Endodermal cell (in vitro differentiated cells): ENCODE results near the gene TPCN2. TPM values are rescaled to one million over a fixed set of nuclear protein-coding genes. Genes with fewer than 3 reads are reported as not detected.

Experiments used
- DNase-seq: peaks from one replicate; pipeline ENCODE4 v3.0.0-alpha.2; 2017
- H3K27ac ChIP-seq: 2 replicates; pipeline ENCODE4 v1.5.1; 2013; ENCODE audit warnings: mild to moderate bottlenecking, low read depth, low read length, moderate library complexity
- H3K27me3 ChIP-seq: 2 replicates; pipeline ENCODE4 v1.6.1; 2013; ENCODE audit warnings: mild to moderate bottlenecking, low read length, moderate library complexity; ENCODE audit not compliant: insufficient read depth, control insufficient read depth, poor library complexity, severe bottlenecking
- H3K36me3 ChIP-seq: 2 replicates; pipeline ENCODE4 v1.7.0; 2013; ENCODE audit warnings: mild to moderate bottlenecking, low read length, moderate library complexity; ENCODE audit not compliant: control insufficient read depth, insufficient read depth
- H3K4me1 ChIP-seq: one replicate; pipeline ENCODE4 v1.7.0; 2013; ENCODE audit warnings: low read length; ENCODE audit not compliant: control insufficient read depth, insufficient read depth
- H3K4me3 ChIP-seq: 2 replicates; pipeline ENCODE4 v1.5.1; 2013; ENCODE audit warnings: mild to moderate bottlenecking, low read length, moderate library complexity
- H3K9ac ChIP-seq: 2 replicates; pipeline ENCODE4 v1.6.1; 2013; ENCODE audit warnings: mild to moderate bottlenecking, low read length, moderate library complexity; ENCODE audit not compliant: poor library complexity, severe bottlenecking; ENCODE audit errors: extremely low read depth
- H3K9me3 ChIP-seq: 2 replicates; pipeline ENCODE4 v1.6.1; 2013; ENCODE audit warnings: mild to moderate bottlenecking, low read length, moderate library complexity; ENCODE audit not compliant: control insufficient read depth
- H3K27ac Mint-ChIP-seq: 2 replicates; pipeline ENCODE4 v1.8.0; 2020; ENCODE audit warnings: mixed read lengths
- H3K27me3 Mint-ChIP-seq: 2 replicates; pipeline ENCODE4 v1.8.0; 2021; ENCODE audit warnings: mild to moderate bottlenecking, mixed read lengths; ENCODE audit not compliant: insufficient read depth
- H3K36me3 Mint-ChIP-seq: 2 replicates; pipeline ENCODE4 v1.8.0; 2020; ENCODE audit warnings: low read depth, mixed read lengths
- H3K4me1 Mint-ChIP-seq: 2 replicates; pipeline ENCODE4 v1.8.0; 2020; ENCODE audit warnings: mixed read lengths
- H3K4me3 Mint-ChIP-seq: 2 replicates; pipeline ENCODE4 v1.8.0; 2020; ENCODE audit warnings: mild to moderate bottlenecking, moderate library complexity, mixed read lengths
- H3K9me3 Mint-ChIP-seq: 2 replicates; pipeline ENCODE4 v1.8.0; 2020; ENCODE audit warnings: mild to moderate bottlenecking, mixed read lengths
- WGBS, 2 experiments: methylation state at CpG; one replicate each; pipeline versions ENCODE4 v1.1.5 to v1.1.7; 2013; ENCODE audit warnings: missing lambda C conversion rate in 2 of 2, mixed read lengths in 1 of 2; ENCODE audit not compliant: insufficient coverage in 1 of 2, insufficient read length in 1 of 2; 5-methylcytosine and 5-hydroxymethylcytosine counted together
- total RNA-seq, 2 donors: library from RNA; stranded (reverse); fragmentation: NEBNext Ultra II Directional in 1 of 2; extraction: Animal tissue kit (Norgen Biotek cat#: 25700) in 1 of 2; gene quantifications; 2 replicates in 1 of 2; 3 replicates in 1 of 2; pipeline ENCODE4 v1.2.1, GENCODE V29; 2021
- TF ChIP-seq, protein P1 (sequence below): fragments of 200-600 bp; sonication (generic); conservative IDR thresholded peaks from 2 replicates; pipeline ENCODE4 v1.5.0; 2021; ENCODE audit warnings: antibody characterized with exemption, mild to moderate bottlenecking

Gene TPCN2
- total RNA-seq, 2 donors from 2014 or later, result 20.7 to 27.9 TPM

GRCh38 chr11:69153661-69154060 is 104.9 kb downstream of the TPCN2 start:
- H3K27ac ChIP-seq, result no peak overlapping the region
- WGBS, 2 experiments, result 68 to 83% methylated on average over 2 to 7 of the region's 7 CpGs
- TF ChIP-seq, protein P1, sequence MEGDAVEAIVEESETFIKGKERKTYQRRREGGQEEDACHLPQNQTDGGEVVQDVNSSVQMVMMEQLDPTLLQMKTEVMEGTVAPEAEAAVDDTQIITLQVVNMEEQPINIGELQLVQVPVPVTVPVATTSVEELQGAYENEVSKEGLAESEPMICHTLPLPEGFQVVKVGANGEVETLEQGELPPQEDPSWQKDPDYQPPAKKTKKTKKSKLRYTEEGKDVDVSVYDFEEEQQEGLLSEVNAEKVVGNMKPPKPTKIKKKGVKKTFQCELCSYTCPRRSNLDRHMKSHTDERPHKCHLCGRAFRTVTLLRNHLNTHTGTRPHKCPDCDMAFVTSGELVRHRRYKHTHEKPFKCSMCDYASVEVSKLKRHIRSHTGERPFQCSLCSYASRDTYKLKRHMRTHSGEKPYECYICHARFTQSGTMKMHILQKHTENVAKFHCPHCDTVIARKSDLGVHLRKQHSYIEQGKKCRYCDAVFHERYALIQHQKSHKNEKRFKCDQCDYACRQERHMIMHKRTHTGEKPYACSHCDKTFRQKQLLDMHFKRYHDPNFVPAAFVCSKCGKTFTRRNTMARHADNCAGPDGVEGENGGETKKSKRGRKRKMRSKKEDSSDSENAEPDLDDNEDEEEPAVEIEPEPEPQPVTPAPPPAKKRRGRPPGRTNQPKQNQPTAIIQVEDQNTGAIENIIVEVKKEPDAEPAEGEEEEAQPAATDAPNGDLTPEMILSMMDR, result no peak
- no peaks in the 10 kb centered on the region for H3K36me3 ChIP-seq
- no peaks in the 10 kb centered on the region for H3K27me3 ChIP-seq
- peak overlapping the region; percentile 35 for H3K27ac Mint-ChIP-seq
- no peak overlapping the region for H3K9ac ChIP-seq
- DNase-seq, result no peak
- H3K4me1 ChIP-seq, result no peaks in the 10 kb centered on the region
- peaks cover 2% of the 10 kb centered on the region for H3K27me3 Mint-ChIP-seq
- peaks cover 2% of the 10 kb centered on the region for H3K36me3 Mint-ChIP-seq
- peaks cover 10% of the 10 kb centered on the region for H3K9me3 ChIP-seq
- no peak overlapping the region for H3K4me3 Mint-ChIP-seq
- peaks cover 13% of the 10 kb centered on the region for H3K9me3 Mint-ChIP-seq
- no peak overlapping the region for H3K4me3 ChIP-seq
- H3K4me1 Mint-ChIP-seq, result peaks cover 21% of the 10 kb centered on the region

DNA sequence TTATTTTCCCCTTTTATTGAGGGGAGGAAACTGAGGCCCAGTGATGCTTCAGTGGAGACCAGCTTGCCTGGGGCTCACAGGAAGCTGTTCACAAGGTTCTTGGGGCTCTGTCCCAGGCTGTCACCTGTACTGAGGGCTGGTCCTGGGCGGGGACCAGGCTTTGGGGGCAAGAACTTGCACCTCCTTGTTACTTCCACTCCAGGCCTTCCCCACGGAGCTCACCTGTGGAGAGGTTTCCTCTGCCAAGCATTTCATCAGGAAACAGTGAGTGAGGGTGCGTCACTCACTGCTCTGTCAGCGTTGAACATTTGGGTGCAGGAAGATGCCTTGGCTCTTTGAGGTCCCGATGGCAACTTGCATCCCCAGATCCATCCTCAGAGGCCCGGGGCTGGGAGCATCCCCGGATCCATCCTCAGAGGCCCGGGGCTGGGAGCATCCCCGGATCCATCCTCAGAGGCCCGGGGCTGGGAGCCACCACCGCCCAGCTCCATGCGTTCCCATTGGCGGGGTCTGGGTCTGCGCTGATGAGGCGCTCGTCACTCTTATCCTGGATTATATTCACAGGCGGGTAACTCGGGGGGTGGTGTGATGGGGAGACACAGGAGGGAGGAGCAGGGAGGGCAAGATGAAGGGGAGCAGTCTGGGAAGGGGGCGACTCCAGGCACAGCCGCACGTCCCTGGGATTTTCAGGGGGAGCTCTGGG is 105.6 kb downstream of the TPCN2 start:
- Mint-ChIP-seq H3K9me3 (peaks cover 8% of the 10 kb centered on the region), H3K36me3 (peaks cover 2% of the 10 kb centered on the region), H3K27me3 (peaks cover 2% of the 10 kb centered on the region), H3K4me3 (no peak overlapping the region), H3K27ac (no peak overlapping the region), H3K4me1 (peaks cover 21% of the 10 kb centered on the region)
- WGBS, 2 experiments, result 93 to 97% methylated on average over 4 to 21 of the region's 21 CpGs
- no peaks in the 10 kb centered on the region for H3K36me3 ChIP-seq
- no peaks in the 10 kb centered on the region for H3K27me3 ChIP-seq
- TF ChIP-seq, protein P1, result no peak
- no peak for DNase-seq
- H3K27ac ChIP-seq, result no peak overlapping the region
- H3K9ac ChIP-seq, result no peak overlapping the region
- H3K4me1 ChIP-seq, result no peaks in the 10 kb centered on the region
- H3K9me3 ChIP-seq, result peaks cover 10% of the 10 kb centered on the region
- no peak overlapping the region for H3K4me3 ChIP-seq

- H3K4me1 ChIP-seq, result no peaks in the 10 kb centered on the region
- no peaks in the 10 kb centered on the region for H3K27me3 ChIP-seq
- no peak overlapping the region for H3K27ac ChIP-seq
- Mint-ChIP-seq H3K4me3 (no peak overlapping the region), H3K27me3 (peaks cover 2% of the 10 kb centered on the region), H3K27ac (no peak overlapping the region), H3K4me1 (peaks cover 21% of the 10 kb centered on the region), H3K9me3 (peaks cover 7% of the 10 kb centered on the region), H3K36me3 (peaks cover 2% of the 10 kb centered on the region)
- no peaks in the 10 kb centered on the region for H3K36me3 ChIP-seq
- H3K4me3 ChIP-seq, result no peak overlapping the region
- no peak overlapping the region for H3K9ac ChIP-seq
- TF ChIP-seq, protein P1, result no peak
- no peak for DNase-seq
- peaks cover 9% of the 10 kb centered on the region for H3K9me3 ChIP-seq
- 97 to 98% methylated on average over 8 to 10 of the region's 10 CpGs for WGBS, 2 experiments
Measured at GRCh38 chr11:69154938-69155301, 106.2 kb downstream of the TPCN2 start.
